Mammary epithelial cell (primary cell): ENCODE results near the gene DMXL2.

Experiments used
- EZH2 ChIP-seq: IDR thresholded peaks from 2 replicates; pipeline ENCODE4 v1.6.1; 2012; ENCODE audit warnings: low read length, inconsistent platforms, borderline replicate concordance
- TF ChIP-seq, protein P1 (sequence below), 2 donors: IDR thresholded peaks in 1 of 2; conservative IDR thresholded peaks in 1 of 2; 2 replicates each; pipeline ENCODE4 v1.5.1; 2011 to 2012; ENCODE audit warnings: inconsistent platforms in 2 of 2, low read length in 2 of 2, mild to moderate bottlenecking in 2 of 2, control low read depth in 1 of 2, low read depth in 1 of 2; ENCODE audit not compliant: insufficient read depth in 1 of 2; ENCODE audit errors: extremely low read depth in 1 of 2

DNA sequence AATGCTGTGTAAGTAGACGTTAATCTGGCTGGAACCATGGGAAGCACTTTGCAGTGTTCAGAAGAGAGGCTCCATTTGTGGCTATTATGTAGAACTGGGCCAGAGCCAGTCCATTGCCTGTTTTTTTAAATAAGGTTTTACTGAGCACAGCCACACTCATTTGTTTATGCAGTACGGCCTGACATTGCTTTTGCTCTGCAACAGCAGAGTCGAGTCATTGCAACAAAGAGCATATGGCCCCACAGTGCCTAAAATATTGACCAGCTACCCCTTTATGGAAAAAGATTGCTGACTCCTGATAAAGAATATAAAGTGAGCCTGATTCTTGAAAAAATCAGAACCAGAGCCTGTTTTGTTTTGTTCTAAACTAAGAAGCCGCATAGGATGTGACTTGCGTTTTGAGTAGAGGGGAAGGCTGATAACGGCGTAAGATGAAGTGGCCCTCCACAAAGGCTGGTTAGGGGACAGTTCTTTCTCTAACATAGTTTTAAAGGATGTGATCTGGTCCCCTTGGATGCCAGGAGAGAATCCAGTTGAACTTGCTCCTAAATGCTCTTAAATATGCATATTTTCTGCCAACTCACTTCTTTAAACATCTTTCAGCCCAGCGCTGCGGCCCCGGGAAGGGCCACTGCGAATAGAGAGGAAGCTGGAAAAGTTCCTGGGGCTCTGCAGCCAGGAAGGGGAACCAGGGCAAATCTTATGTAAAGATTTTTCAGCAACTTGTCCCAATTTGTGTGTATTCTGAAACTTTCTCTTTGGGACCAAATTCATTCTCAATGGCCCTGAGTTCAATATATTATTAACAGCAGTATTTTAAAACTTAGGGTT, 216.7 kb downstream of the DMXL2 start:
- TF ChIP-seq, protein P1, sequence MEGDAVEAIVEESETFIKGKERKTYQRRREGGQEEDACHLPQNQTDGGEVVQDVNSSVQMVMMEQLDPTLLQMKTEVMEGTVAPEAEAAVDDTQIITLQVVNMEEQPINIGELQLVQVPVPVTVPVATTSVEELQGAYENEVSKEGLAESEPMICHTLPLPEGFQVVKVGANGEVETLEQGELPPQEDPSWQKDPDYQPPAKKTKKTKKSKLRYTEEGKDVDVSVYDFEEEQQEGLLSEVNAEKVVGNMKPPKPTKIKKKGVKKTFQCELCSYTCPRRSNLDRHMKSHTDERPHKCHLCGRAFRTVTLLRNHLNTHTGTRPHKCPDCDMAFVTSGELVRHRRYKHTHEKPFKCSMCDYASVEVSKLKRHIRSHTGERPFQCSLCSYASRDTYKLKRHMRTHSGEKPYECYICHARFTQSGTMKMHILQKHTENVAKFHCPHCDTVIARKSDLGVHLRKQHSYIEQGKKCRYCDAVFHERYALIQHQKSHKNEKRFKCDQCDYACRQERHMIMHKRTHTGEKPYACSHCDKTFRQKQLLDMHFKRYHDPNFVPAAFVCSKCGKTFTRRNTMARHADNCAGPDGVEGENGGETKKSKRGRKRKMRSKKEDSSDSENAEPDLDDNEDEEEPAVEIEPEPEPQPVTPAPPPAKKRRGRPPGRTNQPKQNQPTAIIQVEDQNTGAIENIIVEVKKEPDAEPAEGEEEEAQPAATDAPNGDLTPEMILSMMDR (conservative IDR thresholded peaks at IDR 0.05 in 1 of 2, IDR thresholded peaks at IDR 0.05 in 1 of 2; ENCODE audit: extremely low read depth in 1 of 2, insufficient read depth in 1 of 2, low read depth in 1 of 2, low read length in 2 of 2), result no peak
- TF ChIP-seq EZH2, result no peak
